ENCODE results near the gene CDH23. TPM values are rescaled to one million over a fixed set of nuclear protein-coding genes. Genes with fewer than 3 reads are reported as not detected.

The CDH23 gene
- total RNA-seq, 2 donors from 2014 or later: 3.9 to 74.8 TPM

DNA sequence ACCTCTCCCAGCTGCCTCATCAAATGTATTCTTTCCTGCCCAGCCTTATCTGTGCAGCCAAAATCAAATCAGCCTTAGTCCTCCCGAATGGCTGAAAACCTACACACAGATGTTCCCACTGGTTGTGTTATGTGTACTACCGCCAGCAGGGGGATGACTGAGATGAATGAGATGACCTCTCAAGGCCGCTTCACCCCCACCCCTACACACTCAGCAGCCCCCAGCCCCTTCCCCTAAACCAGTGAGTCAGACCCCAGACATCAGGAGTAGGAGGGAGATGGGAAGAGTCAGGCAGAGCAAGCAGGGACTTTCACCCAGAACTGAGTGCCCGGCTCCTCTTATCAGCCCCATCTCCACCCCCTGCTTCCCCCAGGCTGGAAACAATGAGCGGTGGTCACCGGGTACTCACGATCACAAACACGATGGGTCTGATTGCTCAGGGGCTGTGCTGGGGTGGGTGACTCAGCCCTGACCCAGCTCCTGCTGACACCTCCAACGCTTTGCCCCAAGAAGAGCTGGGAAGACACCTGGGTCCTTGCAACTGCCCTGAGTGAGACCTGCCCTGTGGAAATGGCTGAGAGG lies 329.4 kb downstream of the CDH23 start:
- Histone ChIP-seq H3K4me3 (no peak overlapping the region), H3K27ac (no peak overlapping the region), H3K9me3 (no peaks in the 10 kb centered on the region), H3K36me3 (no peaks in the 10 kb centered on the region), H3K27me3 (replicated peaks; ENCODE audit: insufficient read depth) (no peaks in the 10 kb centered on the region), H3K4me1 (replicated peaks) (peaks cover 8% of the 10 kb centered on the region)
- TF ChIP-seq CTCF (IDR thresholded peaks at IDR 0.05): no peak
- intact Hi-C loops (cut with DNase I): no loop called here
- WGBS: 67% methylated on average over 7 of the region's 9 CpGs
- DNase-seq (ENCODE audit: low spot score): no peak

GRCh38 chr10:71726580-71727104 lies 329.9 kb downstream of the CDH23 start:
- Histone ChIP-seq H3K27ac (peak overlapping the region in 1 of 2 donors; percentile 58), H3K9me3 (no peaks in the 10 kb centered on the region), H3K4me1 (replicated peaks) (peaks cover 8% of the 10 kb centered on the region), H3K4me3 (no peak overlapping the region), H3K36me3 (no peaks in the 10 kb centered on the region), H3K27me3 (replicated peaks; ENCODE audit: insufficient read depth) (no peaks in the 10 kb centered on the region)
- intact Hi-C loops (cut with DNase I): no loop called here
- WGBS: 84% methylated on average over 11 of the region's 11 CpGs
- no peak for DNase-seq (ENCODE audit: low spot score)
- TF ChIP-seq CTCF (IDR thresholded peaks at IDR 0.05): no peak
- no peak for TF ChIP-seq POLR2A (IDR thresholded peaks at IDR 0.05)
- TF ChIP-seq POLR2AphosphoS5 (IDR thresholded peaks at IDR 0.05): no peak

- H3K27ac ChIP-seq: peak overlapping the region; percentile 8 to 58
- no peaks in the 10 kb centered on the region for H3K36me3 ChIP-seq
- peaks cover 8% of the 10 kb centered on the region for H3K4me1 ChIP-seq (replicated peaks)
- WGBS: 68% methylated on average over 12 of the region's 12 CpGs
- no peak for TF ChIP-seq POLR2A (IDR thresholded peaks at IDR 0.05)
- no peak for TF ChIP-seq POLR2AphosphoS5 (IDR thresholded peaks at IDR 0.05)
- TF ChIP-seq CTCF (IDR thresholded peaks at IDR 0.05): no peak
- no peak overlapping the region for H3K4me3 ChIP-seq
- no peak for DNase-seq (ENCODE audit: low spot score)
- intact Hi-C loops (cut with DNase I): no loop called here
- H3K9me3 ChIP-seq: no peaks in the 10 kb centered on the region
- no peaks in the 10 kb centered on the region for H3K27me3 ChIP-seq (replicated peaks; ENCODE audit: insufficient read depth)
Measured at GRCh38 chr10:71727105-71727737, 330.5 kb downstream of the CDH23 start.

- TF ChIP-seq POLR2AphosphoS5 (IDR thresholded peaks at IDR 0.05): peak; percentile 54
- no peak for TF ChIP-seq CTCF (IDR thresholded peaks at IDR 0.05)
- no peaks in the 10 kb centered on the region for H3K36me3 ChIP-seq
- intact Hi-C loops (cut with DNase I): no loop called here
- H3K4me3 ChIP-seq: no peak overlapping the region
- peak overlapping the region; percentile 8 to 58 for H3K27ac ChIP-seq
- no peaks in the 10 kb centered on the region for H3K9me3 ChIP-seq
- peaks cover 8% of the 10 kb centered on the region for H3K4me1 ChIP-seq (replicated peaks)
- WGBS: 11% methylated on average over 8 of the region's 8 CpGs
- peak; percentile 62 for DNase-seq (ENCODE audit: low spot score)
- no peaks in the 10 kb centered on the region for H3K27me3 ChIP-seq (replicated peaks; ENCODE audit: insufficient read depth)
Measured at GRCh38 chr10:71727738-71728737, 331.3 kb downstream of the CDH23 start.
